GOT3 (cell line): ENCODE measurements around the gene NR3C2.
"Not testable (repeated sequence)": the region's sequence is repeated elsewhere in the genome, so short reads cannot be mapped to it uniquely, and the experiment has no call there.

ENCODE experiments used
- DNase-seq: peaks from one replicate; lab custom pipeline; 2025; ENCODE audit warnings: mixed read lengths; lab: John Stamatoyannopoulos, UW

Gene NR3C2

DNA sequence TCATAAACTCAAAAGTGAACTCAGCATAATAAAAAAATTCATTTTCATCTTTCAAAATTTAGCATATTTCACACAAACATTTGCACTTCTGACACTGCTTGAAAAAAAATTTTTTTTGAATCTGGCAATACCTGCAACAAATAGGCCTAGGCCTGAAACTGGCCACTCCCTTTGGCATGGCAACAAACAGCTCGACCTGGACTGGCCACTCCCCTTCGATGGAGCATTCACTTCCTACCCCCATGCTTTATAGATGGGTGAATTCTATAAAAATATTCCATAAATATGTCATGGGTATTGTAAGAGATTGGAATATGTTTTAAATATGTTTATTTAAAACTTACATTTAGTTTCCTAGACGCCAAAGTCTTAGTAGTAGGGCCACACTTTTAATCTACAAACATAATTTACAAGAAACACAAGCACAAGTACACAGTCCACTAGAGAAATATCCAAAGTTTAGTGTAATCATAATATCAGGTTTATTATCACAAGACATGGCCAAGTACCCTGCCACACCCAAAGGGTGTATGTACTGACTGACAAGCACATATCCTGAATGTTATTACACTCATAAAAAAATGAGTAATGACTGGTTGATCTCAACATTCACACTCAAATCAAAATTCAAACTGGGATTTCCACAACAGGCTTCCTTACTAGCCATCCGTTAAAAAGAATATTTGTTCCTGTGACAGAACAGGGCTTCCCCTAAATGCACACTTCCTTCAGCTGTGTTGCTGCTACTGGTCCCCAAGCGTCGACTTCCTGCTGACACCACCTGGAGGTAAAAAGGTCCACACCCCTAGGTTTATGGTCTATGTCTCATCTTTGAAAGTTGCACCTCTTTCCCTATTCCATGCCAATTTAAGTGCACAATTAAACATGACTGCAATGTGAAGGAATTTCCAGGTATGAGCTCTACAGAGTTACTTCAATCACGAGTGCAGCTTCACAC lies 271.5 kb downstream of the NR3C2 start:
- no peak for DNase-seq

DNA sequence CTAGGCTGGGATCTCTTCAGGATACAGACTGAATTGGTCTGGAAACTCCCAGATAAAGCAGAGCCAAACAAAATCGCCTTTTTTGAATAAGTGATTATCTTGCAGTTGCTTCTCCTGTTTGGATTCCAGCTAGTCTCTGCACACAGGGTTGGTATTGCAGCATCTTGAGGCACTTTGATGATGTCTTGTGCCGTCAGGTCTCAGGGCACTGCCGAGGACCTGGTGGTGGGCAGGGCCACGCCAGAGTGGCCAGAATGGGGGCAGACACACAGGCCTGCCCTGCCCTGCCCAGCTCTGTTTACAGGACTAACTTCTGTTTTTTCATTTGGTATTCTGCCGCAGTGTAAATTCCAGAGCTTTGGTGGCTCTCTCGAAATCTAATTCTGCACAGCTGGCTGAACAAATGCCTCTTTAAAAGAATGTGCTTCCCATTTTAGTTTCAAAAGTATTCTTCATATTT lies 276.1 kb downstream of the NR3C2 start:
- no peak for DNase-seq

DNA sequence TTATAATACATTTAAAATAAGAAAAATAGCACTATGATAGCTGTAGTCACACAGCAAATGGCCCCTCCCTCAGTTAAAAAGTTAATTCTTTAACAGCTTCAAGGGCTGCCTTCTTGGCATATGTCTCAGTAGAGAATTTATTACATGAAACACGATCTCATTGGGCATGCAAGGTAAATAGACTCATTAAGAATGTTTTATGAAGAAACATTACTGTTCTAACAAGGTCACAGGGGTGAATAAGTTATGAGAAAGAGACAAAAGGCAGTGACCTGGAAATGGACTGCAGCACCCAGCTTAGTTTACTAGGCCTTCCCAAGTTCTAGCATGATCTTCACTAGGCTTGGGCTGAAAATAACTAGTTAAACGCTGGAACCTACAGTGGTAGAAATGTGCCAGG lies 277.7 kb downstream of the NR3C2 start:
- DNase-seq: no peak

DNA sequence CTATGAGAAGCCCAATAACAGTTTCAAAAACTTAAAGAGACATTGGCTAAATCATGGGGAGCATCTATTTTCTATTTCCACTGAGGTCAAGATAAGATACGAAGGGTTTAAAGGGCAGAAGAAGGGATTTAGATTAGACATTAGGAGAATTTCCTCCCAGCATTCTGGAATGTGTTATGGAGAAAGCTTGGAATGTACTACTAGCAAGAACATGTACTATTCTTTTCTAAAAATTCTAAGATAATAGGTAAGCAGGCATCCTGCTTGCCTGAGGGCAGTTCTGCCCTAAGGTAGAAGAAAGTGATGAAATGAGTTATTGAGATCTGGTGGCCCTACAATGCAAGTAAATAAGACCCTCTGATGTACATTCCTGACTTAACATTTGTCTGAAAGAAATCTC lies 279.2 kb downstream of the NR3C2 start:
- no peak for DNase-seq

GRCh38 chr4:148162519-148162918 lies 279.7 kb downstream of the NR3C2 start:
- DNase-seq: no peak

DNA sequence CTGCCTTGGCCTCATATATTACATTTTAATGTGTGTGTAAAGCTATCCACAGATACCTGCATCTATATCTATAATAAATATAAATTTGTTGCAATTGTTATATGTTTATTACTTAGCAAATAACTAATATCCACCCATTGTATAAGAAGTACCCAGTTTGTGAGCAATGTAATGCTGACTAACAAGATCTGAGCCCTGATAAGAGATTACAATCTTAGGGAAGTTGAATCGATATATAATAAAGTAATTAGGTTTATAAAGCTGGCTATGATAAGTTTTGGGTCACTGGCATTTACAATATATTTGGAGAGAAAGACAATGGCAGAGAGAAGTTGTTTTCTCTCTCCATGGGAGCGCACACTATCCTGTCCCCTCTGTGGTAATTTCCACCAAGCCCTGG lies 280.6 kb downstream of the NR3C2 start:
- no peak for DNase-seq

DNA sequence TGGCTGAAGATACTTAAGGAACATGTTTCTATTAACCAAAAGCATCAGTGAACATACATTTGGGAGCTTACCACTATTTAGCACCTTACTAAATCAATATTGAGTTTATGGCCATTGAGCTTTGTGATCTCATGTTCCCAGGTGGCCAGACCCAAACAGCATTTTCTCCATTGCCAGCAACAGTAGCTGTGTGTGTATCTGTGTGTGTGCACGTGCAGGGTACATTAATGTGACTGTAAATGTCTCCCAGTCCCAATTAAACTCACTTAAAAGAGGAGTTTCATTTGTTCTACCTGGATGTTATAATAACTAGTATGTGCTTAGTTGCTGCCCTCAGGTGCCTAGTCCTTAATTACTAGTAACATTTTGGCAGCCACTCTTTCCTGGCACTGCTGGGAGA lies 282.4 kb downstream of the NR3C2 start:
- DNase-seq: no peak

GRCh38 chr4:148154769-148155168 lies 287.4 kb downstream of the NR3C2 start:
- no peak for DNase-seq

DNA sequence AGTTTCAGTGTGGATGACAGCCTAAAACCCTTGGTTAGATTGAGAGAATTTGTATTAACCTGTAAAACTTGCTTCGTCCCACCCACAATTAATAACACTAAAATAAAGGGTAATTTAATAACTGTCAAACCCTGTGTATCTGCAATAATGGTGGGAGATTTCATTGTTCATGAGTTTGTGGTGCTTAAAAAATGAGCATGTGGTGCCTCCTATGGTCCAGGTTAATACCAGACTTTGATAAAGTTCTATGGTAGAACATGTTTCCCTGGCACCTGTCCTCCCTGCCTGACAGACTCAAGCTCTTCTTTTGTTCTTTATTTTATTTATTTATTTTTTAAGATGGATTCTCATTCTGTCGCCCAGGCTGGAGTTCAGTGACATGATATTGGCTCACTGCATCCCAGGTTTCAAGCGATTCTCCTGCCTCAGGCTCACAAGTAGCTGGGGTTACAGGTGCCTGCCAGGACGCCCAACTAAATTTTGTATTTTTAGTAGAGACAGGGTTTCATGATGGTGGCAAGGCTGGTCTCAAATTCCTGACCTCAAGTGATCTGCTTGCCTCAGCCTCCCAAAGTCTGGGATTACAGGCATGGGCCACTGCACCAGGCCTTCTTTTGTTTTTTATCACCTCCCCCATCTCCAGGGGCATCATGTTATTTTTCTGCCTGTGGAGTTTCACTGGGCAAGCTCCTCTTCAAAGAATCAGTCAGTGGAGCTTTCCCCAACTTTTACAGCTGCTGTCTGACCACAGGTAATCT lies 289.2 kb downstream of the NR3C2 start:
- no peak for DNase-seq

GRCh38 chr4:148151806-148152205 lies 290.4 kb downstream of the NR3C2 start:
- no peak for DNase-seq

- no peak for DNase-seq
These were observed 296.7 kb downstream of the NR3C2 start for GRCh38 chr4:148145475-148145874.

- no peak for DNase-seq
These were observed 299.0 kb downstream of the NR3C2 start for GRCh38 chr4:148143174-148143573.

- no peak for DNase-seq
These were observed 300.7 kb downstream of the NR3C2 start for GRCh38 chr4:148141501-148141900.

GRCh38 chr4:148126825-148127224 lies 315.4 kb downstream of the NR3C2 start:
- DNase-seq: no peak

DNA sequence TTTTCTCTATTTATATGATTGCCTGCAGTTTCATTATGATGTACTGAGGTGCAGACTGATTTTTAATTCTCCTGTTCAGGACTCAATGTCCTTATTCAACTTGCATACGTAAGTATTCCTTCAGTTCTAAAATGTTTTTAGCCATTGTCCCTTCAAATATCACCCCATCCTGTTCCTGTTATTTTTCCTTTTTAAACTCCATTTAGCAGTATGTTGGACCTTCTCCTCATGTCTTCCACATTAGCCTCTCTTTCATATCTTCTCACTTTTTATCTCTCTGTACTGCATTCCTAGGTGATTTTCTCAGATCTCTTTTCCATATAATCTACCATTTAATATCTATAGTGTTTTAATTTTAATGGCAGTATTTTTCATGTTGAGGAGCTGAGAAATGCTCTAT lies 317.7 kb downstream of the NR3C2 start:
- no peak for DNase-seq

- not testable (repeated sequence) for DNase-seq
These were observed 319.1 kb downstream of the NR3C2 start for GRCh38 chr4:148123161-148123560.

GRCh38 chr4:148120216-148120615 lies 322.0 kb downstream of the NR3C2 start:
- no peak for DNase-seq

DNA sequence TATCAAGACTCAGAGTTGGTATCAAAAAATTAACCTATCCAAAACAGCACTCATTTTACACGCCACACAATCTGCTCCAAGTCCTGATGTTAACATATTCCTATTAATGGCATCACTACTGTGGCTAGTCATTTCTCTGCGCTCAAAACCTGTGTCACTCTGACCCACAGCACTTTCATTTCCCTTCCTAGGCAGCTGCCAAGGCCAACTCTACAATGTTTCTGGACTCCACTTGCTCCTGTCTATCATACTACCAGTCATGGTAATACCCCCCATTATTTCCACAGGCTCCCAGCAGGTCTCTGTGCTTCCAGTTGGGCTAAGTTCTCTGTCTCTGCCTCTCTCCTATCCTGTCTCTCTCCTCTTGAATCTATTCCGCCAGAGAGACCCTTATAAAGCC lies 323.6 kb downstream of the NR3C2 start:
- DNase-seq: no peak

GRCh38 chr4:148118179-148118578 lies 324.0 kb downstream of the NR3C2 start:
- no peak for DNase-seq

GRCh38 chr4:148116969-148117368 lies 325.2 kb downstream of the NR3C2 start:
- no peak for DNase-seq

DNA sequence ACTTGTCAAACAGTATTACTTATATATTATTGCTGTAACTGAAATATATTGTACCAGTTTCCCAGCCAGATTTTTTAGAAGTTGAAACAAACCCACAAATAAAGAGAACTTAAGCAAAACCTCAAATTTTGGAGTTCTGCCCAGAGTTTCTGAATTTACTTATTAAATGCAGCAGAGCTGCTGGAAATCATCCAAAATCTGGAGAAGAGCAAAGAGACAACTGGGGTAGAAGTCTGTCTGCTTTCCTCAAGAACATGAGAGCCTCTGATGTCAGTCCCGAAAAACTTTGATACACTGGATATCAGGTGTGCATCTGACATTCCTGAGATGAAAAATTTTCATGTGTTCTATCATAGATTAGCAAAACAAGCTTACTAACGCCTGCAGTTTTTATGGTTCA lies 325.9 kb downstream of the NR3C2 start:
- DNase-seq: no peak

- no peak for DNase-seq
These were observed 327.8 kb downstream of the NR3C2 start for GRCh38 chr4:148114436-148114835.
